Activated CD4-positive, alpha-beta T cell treated with anti-CD3 and anti-CD28 coated beads for 36 hours (primary cell): ENCODE data around the gene HS3ST2. TPM values are rescaled to one million over a fixed set of nuclear protein-coding genes. Genes with fewer than 3 reads are reported as not detected.
A peak's percentile ranks its signal among the peaks of the same experiment; 100 is the strongest.

Source experiments
- ATAC-seq: fragments of 200-7000 bp; cut with Tn5 transposase; one replicate; pipeline ENCODE4 v1.10.0; 2021; ENCODE audit warnings: mild to moderate bottlenecking, moderate library complexity
- CTCF ChIA-PET: fragments of 350-600 bp; sonication (Branson Sonifier 250); formaldehyde crosslinking; loops from one replicate; lab custom pipeline; 2021; ENCODE audit warnings: antibody characterized with exemption; lab: Charles Lee
- POLR2A ChIA-PET: fragments of 350-600 bp; sonication (Branson Sonifier 250); formaldehyde crosslinking; loops from one replicate; lab custom pipeline; 2021; ENCODE audit warnings: antibody characterized with exemption, inconsistent platforms; lab: Charles Lee
- DNase-seq: peaks from one replicate; pipeline ENCODE4 v3.0.0-alpha.2; 2020
- H3K27ac Mint-ChIP-seq: one replicate; pipeline ENCODE4 v1.8.0; 2021; ENCODE audit warnings: mixed read lengths
- H3K27me3 Mint-ChIP-seq: one replicate; pipeline ENCODE4 v1.8.0; 2021; ENCODE audit warnings: mixed read lengths
- H3K36me3 Mint-ChIP-seq: one replicate; pipeline ENCODE4 v1.8.0; 2021; ENCODE audit warnings: low read depth, mixed read lengths
- H3K4me1 Mint-ChIP-seq: one replicate; pipeline ENCODE4 v1.8.0; 2021; ENCODE audit warnings: mixed read lengths
- H3K4me3 Mint-ChIP-seq: one replicate; pipeline ENCODE4 v1.8.0; 2021; ENCODE audit warnings: mild to moderate bottlenecking, moderate library complexity, mixed read lengths
- H3K9me3 Mint-ChIP-seq: one replicate; pipeline ENCODE4 v1.8.0; 2021; ENCODE audit warnings: low read depth, mixed read lengths
- intact Hi-C, 2 experiments: fragments of 100-400 bp; cut with DNase I in 1 of 2; cut with micrococcal nuclease in 1 of 2; formaldehyde crosslinking; loops; one replicate each; pipeline versions ENCODE4 v1.14.2 to v1.15.1; 2022 to 2024; cut with DNase I, micrococcal nuclease
- total RNA-seq, 2 experiments: library from RNA; stranded (reverse); gene quantifications; one replicate each; pipeline ENCODE4 v1.2.3, GENCODE V29; 2021

HS3ST2 gene
- not detected for total RNA-seq

GRCh38 chr16:22813948-22814710, at the start of gene HS3ST2:
Gene HS3ST2 (plus strand): TSS chr16:22814162. CDS start chr16:22814611, 449 bp downstream.
- CTCF ChIA-PET: no interaction called here
- ATAC-seq (no peak), DNase-seq (peak; percentile 31)
- Mint-ChIP-seq H3K27ac (no peak within 1 kb of the TSS), H3K9me3 (no peaks in the 10 kb centered on the region), H3K4me3 (no peak within 1 kb of the TSS), H3K4me1 (peaks cover 7% of the 10 kb centered on the region), H3K27me3 (peaks cover 36% of the 10 kb centered on the region), H3K36me3 (no peaks in the 10 kb centered on the region)
- POLR2A ChIA-PET: no interaction called here
- intact Hi-C loops: loop anchor here in 1 of 2 experiments (2.0 kb wide), 1 partner anchor 135 kb away; no protein-coding TSS in a partner anchor

DNA sequence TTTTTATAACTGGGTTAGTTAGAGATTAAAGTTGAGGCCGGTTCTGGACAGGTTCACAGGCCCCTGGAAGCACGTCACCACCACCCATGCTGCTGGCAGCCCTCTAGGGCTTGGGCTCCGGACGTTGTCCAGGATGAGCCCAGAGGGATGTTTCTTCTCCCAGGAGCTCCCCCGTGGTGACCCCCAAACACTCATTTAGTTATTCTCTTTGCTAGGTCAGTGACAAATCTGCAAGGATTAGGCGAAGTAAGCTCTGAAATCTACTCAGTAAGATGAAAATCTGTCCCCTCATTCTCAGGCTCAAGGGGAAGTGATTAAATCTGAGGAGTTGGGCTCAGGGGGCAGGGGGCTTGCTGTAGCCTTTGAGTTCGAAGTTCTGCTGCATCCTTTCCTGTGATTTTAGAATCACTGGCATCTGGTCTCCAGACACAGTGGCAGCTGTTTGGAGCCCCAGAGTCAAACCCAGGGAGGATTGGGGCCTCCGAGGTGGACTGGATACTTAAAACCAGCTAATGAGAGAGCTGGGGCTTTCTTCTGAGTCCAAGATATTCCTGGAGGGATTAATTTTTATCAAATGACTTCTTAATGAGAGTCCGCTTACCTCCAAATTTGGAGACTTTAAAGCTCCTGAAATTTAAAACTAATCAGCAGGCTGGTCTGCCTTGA, 49.2 kb upstream of the HS3ST2 start:
- Mint-ChIP-seq H3K36me3 (no peaks in the 10 kb centered on the region), H3K4me1 (no peaks in the 10 kb centered on the region), H3K27me3 (peaks cover 9% of the 10 kb centered on the region), H3K27ac (no peak overlapping the region), H3K9me3 (no peaks in the 10 kb centered on the region), H3K4me3 (no peak overlapping the region)
- ChIA-PET POLR2A (no interaction called here), CTCF (interaction anchor here (0.6 kb wide), 1 partner anchor 22 kb away, joined by 3 read pairs; no protein-coding TSS in a partner anchor)
- intact Hi-C loops: no loop called here
- no peak for DNase-seq
- no peak for ATAC-seq

DNA sequence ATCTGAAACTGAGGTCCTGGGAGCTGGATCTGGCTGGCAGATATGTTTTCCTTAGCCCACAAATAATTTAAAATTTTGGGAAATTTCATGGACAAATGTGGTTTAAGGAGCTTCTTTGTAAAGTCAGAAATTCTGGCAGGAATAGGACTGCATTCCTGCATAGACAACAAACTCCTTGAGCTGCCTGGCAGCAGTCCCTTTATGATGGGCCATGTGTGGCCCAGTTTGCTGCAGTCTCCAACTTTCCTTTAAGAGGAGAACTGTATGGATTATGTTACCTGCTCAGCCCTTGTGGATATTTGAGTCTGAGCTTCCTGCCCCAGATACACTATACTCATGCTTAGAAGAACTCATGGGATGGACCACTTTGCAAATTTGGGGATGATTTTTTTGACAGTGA, 48.5 kb upstream of the HS3ST2 start:
- CTCF ChIA-PET: no interaction called here
- POLR2A ChIA-PET: no interaction called here
- Mint-ChIP-seq H3K4me1 (no peaks in the 10 kb centered on the region), H3K9me3 (no peaks in the 10 kb centered on the region), H3K27ac (no peak overlapping the region), H3K36me3 (no peaks in the 10 kb centered on the region), H3K27me3 (peaks cover 14% of the 10 kb centered on the region), H3K4me3 (no peak overlapping the region)
- DNase-seq (no peak), ATAC-seq (no peak)
- intact Hi-C loops: no loop called here

DNA sequence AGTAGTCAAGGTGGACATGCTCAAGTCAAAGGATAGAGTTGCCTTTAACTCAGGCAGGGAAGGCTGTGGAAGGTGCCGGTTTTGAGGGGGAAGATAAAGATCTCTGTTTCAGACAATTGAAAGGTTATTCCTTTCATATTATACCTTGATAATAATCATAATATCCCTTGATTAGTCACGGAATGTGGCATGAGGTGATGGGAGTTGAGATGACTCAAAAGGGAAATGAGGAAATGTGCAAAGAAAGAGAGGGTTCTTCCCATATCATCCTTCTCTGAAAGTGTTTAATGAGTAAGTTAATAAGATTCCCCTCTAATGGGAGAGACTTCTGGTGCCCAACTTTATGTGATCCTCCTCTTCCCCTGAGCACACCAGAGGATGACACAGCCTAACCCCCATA, 43.1 kb upstream of the HS3ST2 start:
- Mint-ChIP-seq H3K27ac (no peak overlapping the region), H3K36me3 (no peaks in the 10 kb centered on the region), H3K27me3 (peaks cover 31% of the 10 kb centered on the region), H3K4me3 (no peak overlapping the region), H3K9me3 (no peaks in the 10 kb centered on the region), H3K4me1 (no peaks in the 10 kb centered on the region)
- ATAC-seq: no peak
- CTCF ChIA-PET: no interaction called here
- POLR2A ChIA-PET: no interaction called here
- intact Hi-C loops: no loop called here
- DNase-seq: no peak

DNA sequence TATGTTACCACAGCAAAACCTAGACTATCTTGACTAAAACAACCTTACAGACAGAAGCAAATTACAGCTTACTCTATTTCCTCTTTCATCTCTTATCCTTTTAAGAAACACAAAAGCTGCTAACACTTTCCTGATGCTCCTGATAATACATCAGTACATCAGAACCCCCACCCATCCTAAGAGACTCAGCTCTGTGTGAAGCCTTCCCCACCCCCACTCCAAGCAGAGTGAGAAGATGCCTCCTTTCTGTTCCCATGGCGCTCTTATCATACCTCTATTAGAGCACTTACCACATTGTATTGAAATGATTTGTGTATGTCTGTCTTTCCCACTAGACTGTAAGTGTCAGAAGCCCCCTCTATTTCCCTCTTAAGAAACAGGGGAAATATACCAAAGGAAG, 42.4 kb upstream of the HS3ST2 start:
- no peaks in the 10 kb centered on the region for H3K4me1 Mint-ChIP-seq
- H3K27me3 Mint-ChIP-seq: peaks cover 34% of the 10 kb centered on the region
- H3K9me3 Mint-ChIP-seq: no peaks in the 10 kb centered on the region
- ChIA-PET POLR2A (no interaction called here), CTCF (no interaction called here)
- no peak overlapping the region for H3K27ac Mint-ChIP-seq
- DNase-seq (no peak), ATAC-seq (no peak)
- H3K36me3 Mint-ChIP-seq: no peaks in the 10 kb centered on the region
- H3K4me3 Mint-ChIP-seq: no peak overlapping the region
- intact Hi-C loops: no loop called here

DNA sequence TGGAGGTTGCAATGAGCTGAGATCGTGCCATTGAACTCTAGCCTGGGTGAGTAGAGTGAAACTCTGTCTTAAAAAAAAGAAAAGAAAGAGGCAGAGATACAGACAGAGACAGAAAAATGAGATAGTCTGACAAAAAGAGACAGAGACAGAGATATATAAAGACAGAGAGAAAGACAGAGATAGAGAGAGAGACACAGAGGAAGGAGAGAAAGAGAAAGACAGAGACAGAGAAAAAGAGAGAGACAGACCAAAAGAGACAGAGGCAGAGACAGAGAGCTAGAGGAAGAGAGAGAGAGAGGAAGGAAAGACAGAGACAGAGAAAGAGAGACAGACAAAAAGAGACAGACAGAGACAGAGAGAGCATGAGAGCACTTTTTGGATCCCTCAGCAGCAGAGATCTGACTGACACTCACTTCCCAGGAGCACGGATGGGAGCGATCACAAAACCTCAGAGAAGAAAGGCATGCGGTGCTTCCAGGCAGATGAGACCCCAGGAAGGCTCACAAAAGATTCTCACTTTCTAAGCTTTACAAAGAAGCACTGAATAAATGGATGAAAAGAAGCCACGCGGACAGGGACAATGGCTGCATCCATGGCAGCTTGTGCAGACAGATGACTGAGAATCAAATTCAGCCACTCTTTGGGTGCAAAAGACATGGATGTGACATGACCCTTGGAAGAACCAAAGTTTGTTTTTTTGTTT, 38.6 kb upstream of the HS3ST2 start:
- H3K27me3 Mint-ChIP-seq: peaks cover 27% of the 10 kb centered on the region
- H3K27ac Mint-ChIP-seq: no peak overlapping the region
- no peaks in the 10 kb centered on the region for H3K36me3 Mint-ChIP-seq
- ChIA-PET CTCF (no interaction called here), POLR2A (no interaction called here)
- ATAC-seq: no peak
- H3K4me3 Mint-ChIP-seq: no peak overlapping the region
- intact Hi-C loops: no loop called here
- H3K4me1 Mint-ChIP-seq: no peaks in the 10 kb centered on the region
- H3K9me3 Mint-ChIP-seq: no peaks in the 10 kb centered on the region
- no peak for DNase-seq

- H3K27me3 Mint-ChIP-seq: peaks cover 13% of the 10 kb centered on the region
- no peak for ATAC-seq
- no peaks in the 10 kb centered on the region for H3K36me3 Mint-ChIP-seq
- DNase-seq: no peak
- ChIA-PET CTCF (interaction anchor here (0.8 kb wide), 1 partner anchor 402 kb away, joined by 3 read pairs; no protein-coding TSS in a partner anchor), POLR2A (no interaction called here)
- intact Hi-C loops: no loop called here
- H3K27ac Mint-ChIP-seq: no peak overlapping the region
- no peaks in the 10 kb centered on the region for H3K9me3 Mint-ChIP-seq
- no peaks in the 10 kb centered on the region for H3K4me1 Mint-ChIP-seq
- no peak overlapping the region for H3K4me3 Mint-ChIP-seq
These were observed 32.5 kb upstream of the HS3ST2 start for GRCh38 chr16:22781480-22781879.

- Mint-ChIP-seq H3K9me3 (no peaks in the 10 kb centered on the region), H3K4me1 (no peaks in the 10 kb centered on the region), H3K36me3 (no peaks in the 10 kb centered on the region), H3K4me3 (no peak overlapping the region), H3K27ac (no peak overlapping the region), H3K27me3 (peaks cover 10% of the 10 kb centered on the region)
- DNase-seq (no peak), ATAC-seq (no peak)
- intact Hi-C loops: no loop called here
- ChIA-PET POLR2A (no interaction called here), CTCF (no interaction called here)
These were observed 31.6 kb upstream of the HS3ST2 start for GRCh38 chr16:22782314-22782713.

GRCh38 chr16:22784690-22785214, 29.2 kb upstream of the HS3ST2 start:
- ATAC-seq: no peak
- ChIA-PET CTCF (no interaction called here), POLR2A (no interaction called here)
- Mint-ChIP-seq H3K27me3 (peaks cover 15% of the 10 kb centered on the region), H3K36me3 (no peaks in the 10 kb centered on the region), H3K27ac (no peak overlapping the region), H3K4me1 (no peaks in the 10 kb centered on the region), H3K9me3 (no peaks in the 10 kb centered on the region), H3K4me3 (no peak overlapping the region)
- DNase-seq: no peak
- intact Hi-C loops: no loop called here

- intact Hi-C loops: no loop called here
- no peaks in the 10 kb centered on the region for H3K36me3 Mint-ChIP-seq
- no peaks in the 10 kb centered on the region for H3K4me1 Mint-ChIP-seq
- H3K9me3 Mint-ChIP-seq: no peaks in the 10 kb centered on the region
- H3K4me3 Mint-ChIP-seq: no peak overlapping the region
- H3K27me3 Mint-ChIP-seq: peaks cover 15% of the 10 kb centered on the region
- no peak for ATAC-seq
- POLR2A ChIA-PET: no interaction called here
- no peak overlapping the region for H3K27ac Mint-ChIP-seq
- CTCF ChIA-PET: no interaction called here
- DNase-seq: no peak
These were observed 28.4 kb upstream of the HS3ST2 start for GRCh38 chr16:22785552-22785951.

- H3K36me3 Mint-ChIP-seq: no peaks in the 10 kb centered on the region
- no peak for DNase-seq
- H3K9me3 Mint-ChIP-seq: no peaks in the 10 kb centered on the region
- ChIA-PET POLR2A (no interaction called here), CTCF (no interaction called here)
- no peak for ATAC-seq
- intact Hi-C loops: no loop called here
- H3K27ac Mint-ChIP-seq: no peak overlapping the region
- H3K4me1 Mint-ChIP-seq: no peaks in the 10 kb centered on the region
- H3K27me3 Mint-ChIP-seq: peaks cover 16% of the 10 kb centered on the region
- H3K4me3 Mint-ChIP-seq: no peak overlapping the region
These were observed 27.7 kb upstream of the HS3ST2 start for GRCh38 chr16:22786284-22786683.
